Activated B cell treated with CpG ODN at 0.5 μM for 24 hours (primary cell): Measurements from ENCODE around the gene SNPH. TPM values are rescaled to one million over a fixed set of nuclear protein-coding genes. Genes with fewer than 3 reads are reported as not detected.

ENCODE experiments used
- ATAC-seq: fragments of 200-7000 bp; cut with Tn5 transposase; one replicate; pipeline ENCODE4 v1.10.0; 2021; ENCODE audit warnings: low read depth, mild to moderate bottlenecking, moderate library complexity
- CTCF ChIA-PET: fragments of 350-600 bp; sonication (Branson Sonifier 250); formaldehyde crosslinking; loops from one replicate; lab custom pipeline; 2021; ENCODE audit warnings: antibody characterized with exemption; lab: Charles Lee
- POLR2A ChIA-PET: fragments of 350-600 bp; sonication (Branson Sonifier 250); formaldehyde crosslinking; loops from one replicate; lab custom pipeline; 2021; ENCODE audit warnings: antibody characterized with exemption; lab: Charles Lee
- DNase-seq: peaks from one replicate; pipeline ENCODE4 v3.0.0; 2022
- H3K27ac Mint-ChIP-seq: one replicate; pipeline ENCODE4 v1.8.0; 2020; ENCODE audit warnings: mixed read lengths
- H3K27me3 Mint-ChIP-seq: one replicate; pipeline ENCODE4 v1.8.0; 2021; ENCODE audit warnings: mixed read lengths
- H3K36me3 Mint-ChIP-seq: one replicate; pipeline ENCODE4 v1.8.0; 2021; ENCODE audit warnings: low read depth, mixed read lengths
- H3K4me1 Mint-ChIP-seq: one replicate; pipeline ENCODE4 v1.8.0; 2021; ENCODE audit warnings: mixed read lengths
- H3K4me3 Mint-ChIP-seq: one replicate; pipeline ENCODE4 v1.8.0; 2020; ENCODE audit warnings: mild to moderate bottlenecking, mixed read lengths
- H3K9me3 Mint-ChIP-seq: one replicate; pipeline ENCODE4 v1.8.0; 2020; ENCODE audit warnings: mixed read lengths
- CTCF ChIP-seq: fragments of 200-600 bp; IDR thresholded peaks from one replicate; pipeline ENCODE4 v1.8.0; 2022; ENCODE audit warnings: antibody characterized with exemption, mild to moderate bottlenecking
- intact Hi-C: fragments of 100-400 bp; cut with micrococcal nuclease; formaldehyde crosslinking; loops from one replicate; pipeline ENCODE4 v1.15.1; 2024
- total RNA-seq: library from RNA; stranded (reverse); gene quantifications from 2 replicates; pipeline ENCODE4 v1.2.3, GENCODE V29; 2022

SNPH gene
- total RNA-seq, 1 donor from 2014 or later: 0.86 TPM

GRCh38 chr20:1313236-1313964 lies 47.3 kb downstream of the SNPH start:
- Mint-ChIP-seq H3K9me3 (no peaks in the 10 kb centered on the region), H3K4me1 (peaks cover 2% of the 10 kb centered on the region), H3K27ac (no peak overlapping the region), H3K36me3 (no peaks in the 10 kb centered on the region), H3K4me3 (no peak overlapping the region), H3K27me3 (no peaks in the 10 kb centered on the region)
- intact Hi-C loops: loop anchor here (1.0 to 5.0 kb wide), 4 partner anchors 124 to 464 kb away; no protein-coding TSS in a partner anchor
- POLR2A ChIA-PET: interaction anchor here (0.9 to 1.4 kb wide), 2 partner anchors 12 to 47 kb away, joined by 5 to 8 read pairs; partner anchors contain the start of gene SNPH
- peak; percentile 53 for DNase-seq
- TF ChIP-seq CTCF: peak; percentile 90
- CTCF ChIA-PET: interaction anchor here (0.7 to 4.3 kb wide), 11 partner anchors 9 to 463 kb away, joined by 3 to 59 read pairs (median 4); partner anchors contain the start of gene NSFL1C
- ATAC-seq: peak; percentile 77

- H3K36me3 Mint-ChIP-seq: no peaks in the 10 kb centered on the region
- H3K9me3 Mint-ChIP-seq: no peaks in the 10 kb centered on the region
- intact Hi-C loops: no loop called here
- ATAC-seq (no peak), DNase-seq (no peak)
- ChIA-PET CTCF (interaction anchor here (1.6 to 3.2 kb wide), 3 partner anchors 120 to 187 kb away, joined by 8 to 19 read pairs (median 10); no protein-coding TSS in a partner anchor), POLR2A (no interaction called here)
- H3K4me1 Mint-ChIP-seq: peaks cover 2% of the 10 kb centered on the region
- H3K27ac Mint-ChIP-seq: no peak overlapping the region
- H3K27me3 Mint-ChIP-seq: no peaks in the 10 kb centered on the region
- no peak for TF ChIP-seq CTCF
- H3K4me3 Mint-ChIP-seq: no peak overlapping the region
These were observed 49.7 kb downstream of the SNPH start for GRCh38 chr20:1315804-1316203.

- ATAC-seq (no peak), DNase-seq (no peak)
- ChIA-PET CTCF (no interaction called here), POLR2A (no interaction called here)
- TF ChIP-seq CTCF: no peak
- intact Hi-C loops: no loop called here
- peaks cover 2% of the 10 kb centered on the region for H3K4me1 Mint-ChIP-seq
- H3K36me3 Mint-ChIP-seq: no peaks in the 10 kb centered on the region
- H3K4me3 Mint-ChIP-seq: no peak overlapping the region
- H3K27me3 Mint-ChIP-seq: no peaks in the 10 kb centered on the region
- no peak overlapping the region for H3K27ac Mint-ChIP-seq
- no peaks in the 10 kb centered on the region for H3K9me3 Mint-ChIP-seq
These were observed 51.6 kb downstream of the SNPH start for GRCh38 chr20:1317545-1318255.

- H3K27ac Mint-ChIP-seq: no peak overlapping the region
- no peak for TF ChIP-seq CTCF
- no peak overlapping the region for H3K4me3 Mint-ChIP-seq
- H3K27me3 Mint-ChIP-seq: no peaks in the 10 kb centered on the region
- ChIA-PET CTCF (interaction anchor here (0.9 kb wide), 1 partner anchor 185 kb away, joined by 3 read pairs; no protein-coding TSS in a partner anchor), POLR2A (no interaction called here)
- no peak for ATAC-seq
- no peak for DNase-seq
- H3K4me1 Mint-ChIP-seq: peaks cover 3% of the 10 kb centered on the region
- no peaks in the 10 kb centered on the region for H3K36me3 Mint-ChIP-seq
- intact Hi-C loops: no loop called here
- H3K9me3 Mint-ChIP-seq: no peaks in the 10 kb centered on the region
These were observed 53.0 kb downstream of the SNPH start for GRCh38 chr20:1319051-1319450.

GRCh38 chr20:1319462-1319861 lies 53.4 kb downstream of the SNPH start:
- Mint-ChIP-seq H3K36me3 (no peaks in the 10 kb centered on the region), H3K4me1 (peaks cover 4% of the 10 kb centered on the region), H3K27ac (no peak overlapping the region), H3K4me3 (no peak overlapping the region), H3K27me3 (no peaks in the 10 kb centered on the region), H3K9me3 (no peaks in the 10 kb centered on the region)
- POLR2A ChIA-PET: no interaction called here
- no peak for TF ChIP-seq CTCF
- CTCF ChIA-PET: interaction anchor here (0.9 kb wide), 1 partner anchor 184 kb away, joined by 3 read pairs; no protein-coding TSS in a partner anchor
- ATAC-seq: no peak
- intact Hi-C loops: no loop called here
- DNase-seq: no peak
